SW480 (cell line): ENCODE measurements around the gene ENTPD2.
A peak's percentile ranks its signal among the peaks of the same experiment; 100 is the strongest.
"Not testable (repeated sequence)": the region's sequence is repeated elsewhere in the genome, so short reads cannot be mapped to it uniquely, and the experiment has no call there.

Experiments
- DNase-seq: peaks from one replicate; pipeline ENCODE4 v3.0.0-alpha.2; 2016; ENCODE audit warnings: low spot score

ENTPD2 gene

GRCh38 chr9:137064027-137064879 is 10.4 kb upstream of the ENTPD2 start:
- DNase-seq = no peak

- no peak for DNase-seq
Measured at GRCh38 chr9:137063311-137064026, 9.6 kb upstream of the ENTPD2 start.

GRCh38 chr9:137062798-137063197 is 8.9 kb upstream of the ENTPD2 start:
- DNase-seq = not testable (repeated sequence)

GRCh38 chr9:137062384-137062783 is 8.5 kb upstream of the ENTPD2 start:
- no peak for DNase-seq

- no peak for DNase-seq
Measured at GRCh38 chr9:137058521-137059234, 4.8 kb upstream of the ENTPD2 start.

- DNase-seq = no peak
Measured at GRCh38 chr9:137057545-137057944, 3.7 kb upstream of the ENTPD2 start.

- no peak for DNase-seq
Measured at GRCh38 chr9:137056739-137057415, 3.0 kb upstream of the ENTPD2 start.

- DNase-seq = no peak
Measured at GRCh38 chr9:137055385-137056364, 1.8 kb upstream of the ENTPD2 start.

- no peak for DNase-seq
Measured at GRCh38 chr9:137054932-137055384, 1.1 kb upstream of the ENTPD2 start.

- no peak for DNase-seq
Measured at GRCh38 chr9:137052998-137053943, 590 bp downstream of the ENTPD2 start.

GRCh38 chr9:137052293-137052692 is 1.6 kb downstream of the ENTPD2 start:
- DNase-seq = no peak

- no peak for DNase-seq
Measured at GRCh38 chr9:137051145-137051724, 2.6 kb downstream of the ENTPD2 start.

GRCh38 chr9:137050570-137050969 is 3.3 kb downstream of the ENTPD2 start:
- no peak for DNase-seq

- peak; percentile 60 for DNase-seq
Measured at GRCh38 chr9:137049544-137050449, 4.1 kb downstream of the ENTPD2 start.

- no peak for DNase-seq
Measured at GRCh38 chr9:137048655-137049543, 5.0 kb downstream of the ENTPD2 start.

GRCh38 chr9:137046088-137046787 is 7.6 kb downstream of the ENTPD2 start, which contains the start of gene NPDC1:
Gene NPDC1 (minus strand): TSS chr9:137046177. CDS start chr9:137045989, 188 bp downstream.
- DNase-seq = peak; percentile 85
